Activated T-cell treated with anti-CD3 and anti-CD28 coated beads for 4 hours (primary cell): ENCODE data around the gene KBTBD12.

Experiments
- DNase-seq: peaks from one replicate; pipeline ENCODE4 v3.0.0-alpha.2; 2020

KBTBD12 gene

GRCh38 chr3:128036119-128036518 is 121.1 kb downstream of the KBTBD12 start:
- DNase-seq: no peak
